Stimulated activated naive CD8-positive, alpha-beta T cell treated with anti-CD3 and anti-CD28 coated beads, Interleukin-15, amount 100 ng/mL, for 72 hours (primary cell): ENCODE data around the gene SDC4.

Experiments used
- ATAC-seq: fragments of 150-1000 bp; cut with Tn5 transposase; 2 replicates; pipeline ENCODE4 v1.10.0; 2021; ENCODE audit warnings: mild to moderate bottlenecking, moderate library complexity
- DNase-seq, 2 donors: peaks; one replicate each; pipeline ENCODE4 v3.0.0; 2021 to 2022
- H3K27ac Mint-ChIP-seq, 2 donors: one replicate each; pipeline ENCODE4 v1.8.0; 2022; ENCODE audit warnings: mild to moderate bottlenecking in 2 of 2, mixed read lengths in 2 of 2, moderate library complexity in 2 of 2
- H3K27me3 Mint-ChIP-seq: one replicate; pipeline ENCODE4 v1.8.0; 2022; ENCODE audit warnings: mixed read lengths
- H3K4me1 Mint-ChIP-seq: one replicate; pipeline ENCODE4 v1.8.0; 2022; ENCODE audit warnings: mild to moderate bottlenecking, mixed read lengths
- H3K4me3 Mint-ChIP-seq, 2 donors: one replicate each; pipeline ENCODE4 v1.8.0; 2022; ENCODE audit warnings: mild to moderate bottlenecking in 2 of 2, mixed read lengths in 2 of 2, moderate library complexity in 1 of 2
- H3K9me3 Mint-ChIP-seq, 2 donors: one replicate each; pipeline ENCODE4 v1.8.0; 2022; ENCODE audit warnings: mixed read lengths in 2 of 2

Gene SDC4

DNA sequence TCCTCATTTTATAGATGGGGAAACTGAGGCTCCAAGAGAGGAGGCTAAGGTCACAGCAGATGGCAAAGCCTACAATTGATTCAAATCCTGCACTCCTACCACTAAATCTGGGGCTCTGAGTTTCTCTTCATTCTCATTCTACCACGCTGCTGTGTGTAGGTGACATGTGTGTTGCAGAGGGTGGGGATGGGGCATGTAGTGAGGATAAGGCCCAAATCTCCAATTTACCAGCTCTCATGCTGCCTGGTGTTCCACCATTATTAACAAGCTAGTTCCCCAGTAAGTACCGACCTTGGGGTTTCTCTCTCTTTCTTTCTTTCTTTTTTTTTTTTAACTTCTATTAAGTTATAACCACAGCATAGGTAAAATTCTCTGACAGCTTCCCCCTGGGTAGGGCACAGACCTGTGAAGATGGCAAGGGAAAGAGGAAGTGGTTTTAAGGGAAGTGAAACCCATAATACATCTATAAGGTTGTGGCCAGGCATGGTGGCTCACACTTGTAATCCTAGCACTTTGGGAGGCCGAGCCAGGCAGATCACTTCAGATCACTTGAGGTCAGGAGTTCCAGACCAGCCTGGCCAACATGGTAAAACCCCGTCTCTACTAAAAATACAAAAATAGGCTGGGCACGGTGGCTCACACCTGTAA is 27.2 kb downstream of the SDC4 start:
- H3K4me1 Mint-ChIP-seq, result peaks cover 60% of the 10 kb centered on the region
- ATAC-seq (peak; percentile 74), DNase-seq (peak in 1 of 2 donors; percentile 58)
- H3K4me3 Mint-ChIP-seq, result peak overlapping the region in 1 of 2 donors; percentile 1
- no peak overlapping the region for H3K27ac Mint-ChIP-seq
- H3K9me3 Mint-ChIP-seq, result no peaks in the 10 kb centered on the region
- H3K27me3 Mint-ChIP-seq, result peaks cover 19% of the 10 kb centered on the region

DNA sequence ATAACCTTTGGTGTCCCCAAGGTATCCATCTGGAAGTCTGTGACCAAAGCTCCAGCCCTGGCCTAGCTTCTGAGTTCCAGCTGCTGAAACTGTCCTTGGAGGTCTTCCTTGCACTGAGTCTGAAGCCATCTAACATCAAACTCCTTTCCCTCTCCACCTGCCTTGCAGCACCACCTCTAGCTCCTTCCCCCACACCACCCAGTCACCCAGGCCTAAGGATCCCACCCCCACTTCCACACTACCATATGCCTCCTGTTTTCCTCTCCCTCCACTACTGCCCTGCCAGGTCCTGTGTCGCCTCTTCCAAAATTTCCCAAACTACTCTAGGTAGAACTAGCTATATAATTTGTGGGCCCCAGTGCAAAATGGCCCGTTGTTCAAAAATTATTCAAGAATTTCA is 29.3 kb downstream of the SDC4 start:
- H3K4me3 Mint-ChIP-seq, result peak overlapping the region; percentile 78 to 88
- DNase-seq, result peak; percentile 46 to 47
- peak overlapping the region; percentile 98 to 100 for H3K27ac Mint-ChIP-seq
- peaks cover 41% of the 10 kb centered on the region for H3K27me3 Mint-ChIP-seq
- peaks cover 68% of the 10 kb centered on the region for H3K4me1 Mint-ChIP-seq
- H3K9me3 Mint-ChIP-seq, result no peaks in the 10 kb centered on the region
- peak; percentile 50 for ATAC-seq

- Mint-ChIP-seq H3K9me3 (no peaks in the 10 kb centered on the region), H3K4me3 (peak overlapping the region; percentile 78 to 88), H3K27me3 (peaks cover 45% of the 10 kb centered on the region), H3K27ac (peak overlapping the region; percentile 98 to 100), H3K4me1 (peaks cover 68% of the 10 kb centered on the region)
- DNase-seq (peak in 1 of 2 donors; percentile 32), ATAC-seq (peak; percentile 4)
Observed at GRCh38 chr20:45318386-45318939, 29.8 kb downstream of the SDC4 start.

- peak overlapping the region; percentile 98 to 100 for H3K27ac Mint-ChIP-seq
- peak overlapping the region; percentile 78 to 88 for H3K4me3 Mint-ChIP-seq
- peaks cover 50% of the 10 kb centered on the region for H3K27me3 Mint-ChIP-seq
Observed at GRCh38 chr20:45317826-45318225, 30.4 kb downstream of the SDC4 start.

DNA sequence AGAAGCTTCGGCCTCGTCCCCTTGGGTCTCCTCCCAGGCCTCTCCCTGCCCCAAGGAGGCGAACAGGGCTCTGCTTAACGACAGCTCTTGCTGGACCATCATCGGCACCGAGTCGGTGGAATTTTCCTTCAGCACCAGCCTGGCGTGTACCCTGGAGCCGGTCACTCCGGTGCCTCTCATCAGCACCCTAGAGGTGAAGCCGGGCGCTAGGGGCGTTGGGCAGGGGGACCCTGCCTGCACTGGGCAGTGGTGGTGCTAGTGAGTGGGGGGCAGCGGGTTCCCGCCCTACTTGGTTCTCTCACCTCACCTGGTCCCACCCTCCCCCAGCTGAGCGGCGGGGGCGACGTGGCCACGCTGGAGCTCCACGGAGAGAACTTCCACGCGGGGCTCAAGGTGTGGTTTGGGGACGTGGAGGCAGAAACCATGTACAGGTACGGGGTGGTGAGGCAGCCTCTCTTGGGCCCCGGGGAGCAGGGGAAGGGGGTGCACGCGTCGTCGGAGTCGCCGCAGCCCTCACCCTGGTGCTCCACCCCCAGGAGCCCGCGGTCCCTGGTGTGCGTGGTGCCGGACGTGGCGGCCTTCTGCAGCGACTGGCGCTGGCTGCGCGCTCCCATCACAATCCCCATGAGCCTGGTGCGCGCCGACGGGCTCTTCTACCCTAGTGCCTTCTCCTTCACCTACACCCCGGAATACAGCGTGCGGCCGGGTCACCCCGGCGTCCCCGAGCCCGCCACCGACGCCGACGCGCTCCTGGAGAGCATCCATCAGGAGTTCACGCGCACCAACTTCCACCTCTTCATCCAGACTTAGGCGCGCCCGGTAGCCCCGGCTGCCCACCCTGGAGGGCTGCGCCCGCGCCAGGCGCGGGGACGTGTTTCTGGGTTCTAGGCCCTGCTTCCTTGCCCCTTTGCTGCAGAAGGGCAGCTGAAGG is 31.8 kb downstream of the SDC4 start:
- Mint-ChIP-seq H3K27me3 (peaks cover 63% of the 10 kb centered on the region), H3K9me3 (no peaks in the 10 kb centered on the region), H3K4me1 (peaks cover 67% of the 10 kb centered on the region), H3K27ac (no peak overlapping the region), H3K4me3 (peak overlapping the region; percentile 70 to 78)
- ATAC-seq (no peak), DNase-seq (no peak)

More at GRCh38 chr20:45317826-45318225, 30.4 kb downstream of the SDC4 start:
- Mint-ChIP-seq H3K9me3 (no peaks in the 10 kb centered on the region), H3K4me1 (peaks cover 68% of the 10 kb centered on the region)
- ATAC-seq (no peak), DNase-seq (no peak)

- ATAC-seq, result no peak
- peak overlapping the region; percentile 28 to 68 for H3K4me3 Mint-ChIP-seq
- peaks cover 70% of the 10 kb centered on the region for H3K27me3 Mint-ChIP-seq
Observed at GRCh38 chr20:45315672-45316071, 32.6 kb downstream of the SDC4 start.

DNA sequence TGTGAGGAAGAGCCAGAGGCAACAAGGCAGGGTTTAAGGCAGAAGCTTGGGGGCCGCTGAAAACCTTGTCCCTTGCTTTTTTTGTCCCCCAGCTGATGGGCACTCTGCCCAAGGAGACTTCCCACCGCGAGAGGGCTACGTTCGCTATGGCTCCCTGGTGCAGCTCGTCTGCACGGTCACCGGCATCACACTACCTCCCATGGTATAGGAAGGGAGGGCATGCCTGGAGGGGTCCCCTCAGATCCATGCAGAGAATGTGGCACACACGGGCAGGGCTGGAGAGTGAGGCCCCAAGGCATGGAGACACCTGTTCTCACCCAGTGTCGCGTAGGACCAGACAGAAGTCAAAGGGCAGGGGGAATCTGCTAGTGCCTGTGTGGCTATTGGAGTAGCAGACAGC is 34.3 kb downstream of the SDC4 start:
- H3K9me3 Mint-ChIP-seq, result no peaks in the 10 kb centered on the region
- H3K27me3 Mint-ChIP-seq, result peaks cover 88% of the 10 kb centered on the region
- no peak overlapping the region for H3K27ac Mint-ChIP-seq
- no peak for ATAC-seq
- DNase-seq, result no peak
- H3K4me3 Mint-ChIP-seq, result no peak overlapping the region
- H3K4me1 Mint-ChIP-seq, result peaks cover 52% of the 10 kb centered on the region

More at GRCh38 chr20:45315672-45316071, 32.6 kb downstream of the SDC4 start:
- H3K9me3 Mint-ChIP-seq, result no peaks in the 10 kb centered on the region
- H3K4me1 Mint-ChIP-seq, result peaks cover 67% of the 10 kb centered on the region
- no peak for DNase-seq
- H3K27ac Mint-ChIP-seq, result peak overlapping the region in 1 of 2 donors; percentile 40

DNA sequence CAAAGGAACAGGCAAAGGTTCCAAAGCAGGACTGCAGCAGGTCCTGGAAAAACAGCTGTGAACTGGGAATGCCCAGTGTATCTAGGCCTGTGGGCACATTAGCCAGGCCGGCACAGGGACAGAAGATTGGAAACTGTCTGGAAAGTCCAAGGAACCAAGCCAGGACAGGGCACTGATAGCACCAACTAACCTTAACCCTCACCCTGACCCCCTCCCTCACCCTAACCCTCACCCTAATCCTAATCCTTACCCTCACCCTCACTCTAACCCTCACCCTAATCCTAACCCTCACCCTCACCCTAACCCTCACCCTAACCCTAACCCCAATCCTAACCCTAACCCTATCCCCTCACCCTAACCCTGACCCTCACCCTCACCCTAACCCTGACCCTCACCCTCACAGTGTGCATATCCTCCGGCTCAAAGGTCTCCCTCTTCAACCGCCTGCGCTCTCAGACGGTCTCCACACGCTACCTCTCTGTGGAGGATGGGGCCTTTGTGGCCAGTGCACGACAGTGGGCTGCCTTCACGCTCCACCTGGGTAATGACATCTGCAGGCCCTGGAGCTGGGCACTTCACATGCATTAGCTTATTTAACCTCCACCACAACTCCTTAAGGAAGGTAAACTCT is 35.0 kb downstream of the SDC4 start:
- peaks cover 45% of the 10 kb centered on the region for H3K4me1 Mint-ChIP-seq
- no peak overlapping the region for H3K4me3 Mint-ChIP-seq
- peaks cover 95% of the 10 kb centered on the region for H3K27me3 Mint-ChIP-seq
- H3K27ac Mint-ChIP-seq, result no peak overlapping the region
- DNase-seq, result no peak
- no peak for ATAC-seq
- H3K9me3 Mint-ChIP-seq, result no peaks in the 10 kb centered on the region

GRCh38 chr20:45312241-45312640 is 36.0 kb downstream of the SDC4 start:
- Mint-ChIP-seq H3K27me3 (peaks cover 97% of the 10 kb centered on the region), H3K4me1 (peaks cover 35% of the 10 kb centered on the region), H3K9me3 (no peaks in the 10 kb centered on the region), H3K27ac (no peak overlapping the region), H3K4me3 (no peak overlapping the region)
- ATAC-seq (no peak), DNase-seq (no peak)

DNA sequence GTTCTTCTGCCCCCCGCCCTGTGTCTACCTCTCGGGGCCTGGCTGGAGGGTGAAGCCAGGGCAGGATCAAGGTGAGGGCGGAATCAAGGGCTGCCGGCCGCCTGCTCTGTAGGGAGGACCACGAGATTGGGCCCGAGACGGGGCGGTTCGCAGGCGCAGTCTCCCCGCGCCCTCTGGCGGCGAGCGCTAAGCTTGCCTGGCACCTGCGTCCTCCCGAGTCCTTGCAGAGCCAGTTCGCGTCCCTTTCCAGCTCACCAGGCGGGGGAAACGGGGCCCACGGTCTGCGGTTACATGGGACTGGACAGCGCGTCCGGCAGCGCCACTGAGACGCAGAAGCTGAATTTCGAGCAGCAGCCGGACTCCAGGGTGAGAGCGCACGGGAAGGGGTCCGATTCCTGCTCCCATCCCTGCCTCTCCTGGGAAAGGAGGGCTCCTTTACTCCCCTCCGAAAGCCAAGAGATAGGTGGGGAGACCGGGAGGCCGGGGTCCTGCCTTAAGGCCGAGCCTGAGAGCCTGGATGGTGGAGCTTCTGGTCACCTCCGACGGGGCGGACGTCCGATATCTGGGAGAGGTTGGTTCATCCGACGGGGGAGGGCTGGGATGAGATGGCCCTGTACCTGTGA is 36.5 kb downstream of the SDC4 start:
- H3K9me3 Mint-ChIP-seq, result no peaks in the 10 kb centered on the region
- peak; percentile 75 for ATAC-seq
- H3K27me3 Mint-ChIP-seq, result peaks cover 97% of the 10 kb centered on the region
- DNase-seq, result peak; percentile 69 to 74
- no peak overlapping the region for H3K27ac Mint-ChIP-seq
- peaks cover 30% of the 10 kb centered on the region for H3K4me1 Mint-ChIP-seq
- peak overlapping the region in 1 of 2 donors; percentile 13 for H3K4me3 Mint-ChIP-seq

DNA sequence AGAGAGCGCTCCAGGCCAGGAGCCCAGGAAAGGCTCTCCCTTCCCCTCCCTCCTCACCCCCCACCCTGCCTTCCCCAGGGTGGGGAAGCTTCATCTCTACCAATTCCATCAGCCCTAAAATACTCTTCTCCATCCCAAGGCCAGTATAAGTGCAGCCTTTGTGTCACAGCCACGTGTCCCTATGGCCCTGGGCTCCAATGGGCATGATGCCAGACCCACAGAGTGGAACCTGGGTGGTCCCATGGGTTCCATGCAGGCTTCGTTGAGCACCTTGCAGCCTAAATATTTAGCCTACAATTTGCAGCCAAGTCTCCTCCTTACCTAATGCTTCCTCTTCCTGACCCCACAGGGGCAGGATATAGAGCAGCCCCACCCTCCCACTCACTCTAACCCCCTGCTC is 39.1 kb downstream of the SDC4 start:
- Mint-ChIP-seq H3K4me3 (no peak overlapping the region), H3K27ac (peak overlapping the region in 1 of 2 donors; percentile 54), H3K9me3 (no peaks in the 10 kb centered on the region), H3K4me1 (peaks cover 16% of the 10 kb centered on the region), H3K27me3 (peaks cover 96% of the 10 kb centered on the region)
- ATAC-seq (no peak), DNase-seq (no peak)

DNA sequence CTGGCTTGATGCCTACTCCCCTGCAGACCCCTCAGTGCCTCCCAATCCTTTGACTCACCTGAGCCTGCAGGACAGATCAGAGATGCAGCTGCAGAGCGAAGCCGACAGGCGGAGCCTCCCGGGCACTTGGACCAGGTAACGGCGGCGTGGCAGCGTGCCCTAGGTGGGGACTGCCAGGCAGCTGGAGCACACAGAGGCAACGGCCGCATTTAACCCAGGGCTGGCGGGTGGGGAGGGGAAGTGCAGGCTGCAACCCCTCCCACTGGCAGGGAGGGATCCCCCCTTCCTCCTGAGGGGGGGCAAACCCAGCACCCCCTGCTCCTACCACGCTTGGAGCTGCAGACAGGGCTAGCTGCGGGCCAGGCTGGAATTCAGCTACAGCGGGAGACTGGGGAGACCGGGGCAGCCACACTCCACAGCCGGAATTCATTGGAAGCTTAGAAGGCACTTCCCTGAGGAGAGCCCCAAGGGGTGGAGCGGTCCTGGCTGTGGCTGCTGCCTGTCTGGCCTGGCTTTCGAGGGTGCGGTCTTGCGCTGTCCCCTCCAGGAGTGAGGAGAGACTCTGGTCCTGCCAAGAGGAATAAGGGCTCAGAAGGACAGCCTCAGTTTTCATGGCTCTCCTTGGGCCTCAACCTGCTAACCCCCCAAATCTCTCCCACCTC is 40.0 kb downstream of the SDC4 start, which contains the start of gene MATN4:
Gene MATN4, minus strand, starts transcription at position 183 of the 662 bp plus-strand sequence. CDS start 2,717 bp downstream, outside the sequence.
- no peak for ATAC-seq
- peak within 1 kb of the TSS in 1 of 2 donors; percentile 54 for H3K27ac Mint-ChIP-seq
- DNase-seq, result no peak
- H3K4me1 Mint-ChIP-seq, result peaks cover 24% of the 10 kb centered on the region
- no peaks in the 10 kb centered on the region for H3K9me3 Mint-ChIP-seq
- H3K27me3 Mint-ChIP-seq, result peaks cover 96% of the 10 kb centered on the region
- no peak within 1 kb of the TSS for H3K4me3 Mint-ChIP-seq

DNA sequence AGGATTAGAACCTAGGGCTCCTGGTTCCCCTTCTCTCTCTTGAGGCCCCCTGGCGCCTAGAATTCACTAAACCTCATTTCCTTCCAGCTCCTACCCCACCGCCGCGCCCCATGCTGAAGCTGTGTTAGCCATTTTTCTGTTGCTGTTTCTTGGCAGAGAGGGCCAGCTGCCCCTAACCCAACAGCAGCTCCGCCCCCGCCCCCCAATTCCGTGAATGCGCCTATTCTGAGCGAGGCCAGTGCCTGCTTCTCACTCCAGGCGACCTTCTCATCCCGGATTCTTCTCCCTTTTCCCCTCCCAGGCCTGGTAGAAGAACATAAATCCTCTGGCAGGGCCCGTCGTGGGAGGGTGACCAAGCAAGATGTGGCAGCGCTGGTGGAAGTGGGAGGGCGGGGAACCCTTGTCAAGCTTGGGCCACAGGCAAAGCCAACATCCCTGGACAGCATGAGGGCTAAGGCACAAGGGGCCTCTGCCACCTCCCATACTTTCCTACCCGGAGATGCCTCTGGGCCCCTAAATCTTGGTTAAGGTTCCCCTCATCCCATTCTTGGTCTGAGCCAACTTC is 41.1 kb downstream of the SDC4 start:
- H3K27ac Mint-ChIP-seq, result no peak overlapping the region
- H3K4me3 Mint-ChIP-seq, result no peak overlapping the region
- DNase-seq, result no peak
- no peak for ATAC-seq
- H3K4me1 Mint-ChIP-seq, result peaks cover 33% of the 10 kb centered on the region
- H3K27me3 Mint-ChIP-seq, result peaks cover 99% of the 10 kb centered on the region
- H3K9me3 Mint-ChIP-seq, result no peaks in the 10 kb centered on the region

DNA sequence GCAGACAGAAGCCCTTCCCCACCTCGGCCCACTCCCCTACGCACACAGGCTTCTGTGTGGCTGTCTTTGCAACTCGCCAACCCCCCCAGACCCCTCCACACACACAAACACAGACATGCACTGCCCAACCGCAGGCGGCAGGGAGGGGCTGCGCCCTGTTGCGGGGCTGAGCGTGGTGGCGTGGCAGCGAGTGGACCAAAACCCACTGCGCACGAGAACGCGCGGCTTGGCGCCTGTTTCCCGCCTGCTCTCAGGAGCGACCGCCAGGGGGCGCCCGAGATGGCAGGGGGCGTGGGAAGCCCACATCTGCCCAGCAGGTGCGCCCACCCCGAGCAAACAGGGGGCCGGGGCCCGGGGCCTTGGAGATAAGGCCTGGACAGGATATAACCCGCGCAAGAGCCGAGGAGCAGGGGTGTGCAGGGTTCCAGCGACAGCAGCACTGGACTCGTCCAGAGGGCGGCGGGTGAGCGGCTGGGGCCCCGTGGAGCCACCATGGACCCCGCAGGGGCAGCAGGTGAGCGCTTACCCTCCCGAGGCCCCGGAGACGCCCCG is 41.7 kb downstream of the SDC4 start, which contains the start of gene RBPJL:
Gene RBPJL, plus strand, starts transcription at position 410 of the 552 bp plus-strand sequence. Its CDS starts 83 bp downstream, at position 493.
- Mint-ChIP-seq H3K9me3 (no peaks in the 10 kb centered on the region), H3K27me3 (peaks cover 94% of the 10 kb centered on the region), H3K27ac (no peak within 1 kb of the TSS), H3K4me3 (no peak within 1 kb of the TSS), H3K4me1 (peaks cover 34% of the 10 kb centered on the region)
- ATAC-seq (peak; percentile 45), DNase-seq (peak; percentile 50 to 57)
